ENCODE measurements around the gene ADRA2A. TPM values are rescaled to one million over a fixed set of nuclear protein-coding genes. Genes with fewer than 3 reads are reported as not detected.

Gene ADRA2A
- polyA plus RNA-seq, 3 donors: not detected

DNA sequence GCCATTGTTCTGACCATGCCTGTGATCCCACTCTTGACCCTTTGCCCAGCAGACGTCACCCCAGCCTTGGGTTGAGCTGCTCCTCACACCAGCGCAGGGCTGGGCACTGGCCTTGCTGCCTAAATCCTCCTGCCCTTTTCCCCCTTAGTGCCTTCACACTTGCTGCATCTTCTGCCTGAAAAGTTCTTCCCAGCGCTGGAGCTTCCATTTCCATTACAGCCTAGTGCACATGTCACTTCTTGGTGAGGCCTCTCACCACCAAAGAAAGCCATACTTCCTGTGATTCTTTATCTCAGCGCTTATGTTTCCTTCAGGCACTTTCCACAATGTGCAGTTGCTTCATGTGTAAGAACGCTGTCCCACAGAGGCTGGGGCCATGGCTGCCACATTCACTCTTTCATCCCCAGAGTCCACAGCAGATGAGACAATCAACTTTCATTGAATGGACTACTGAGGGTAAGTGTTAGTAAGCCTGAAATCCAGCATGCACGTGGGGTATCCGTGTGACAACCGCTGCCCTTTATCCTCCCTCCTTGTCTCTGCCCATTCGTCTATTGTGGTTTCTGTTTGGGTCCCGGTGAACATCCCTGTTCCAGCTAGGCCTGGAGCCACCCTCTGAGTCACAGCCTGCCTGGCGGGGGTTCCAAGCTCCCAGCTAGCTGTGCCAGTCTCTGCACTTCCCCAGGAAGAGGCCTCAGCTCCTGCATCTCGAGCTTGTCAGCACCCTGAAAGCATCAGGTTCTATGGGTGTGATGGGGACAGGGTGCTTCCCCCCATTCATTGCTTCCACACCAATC lies 37.3 kb downstream of the ADRA2A start:
- Histone ChIP-seq H3K4me3 (replicated peaks in 1 of 3; ENCODE audit: low read depth in 2 of 3, low read length in 3 of 3) (no peak overlapping the region), H3K79me2 (ENCODE audit: insufficient read depth, low read length) (no peaks in the 10 kb centered on the region), H3K4me2 (replicated peaks; ENCODE audit: extremely low read depth, low read length, poor library complexity, severe bottlenecking) (no peak overlapping the region), H3K27ac (ENCODE audit: low read depth in 1 of 2, low read length in 2 of 2) (no peak overlapping the region), H3K4me1 (ENCODE audit: control insufficient read depth in 1 of 2, insufficient read depth in 2 of 2, low read length in 2 of 2) (no peaks in the 10 kb centered on the region), H3K36me3 (replicated peaks in 1 of 2; ENCODE audit: control insufficient read depth in 1 of 2, insufficient read depth in 2 of 2, low read length in 2 of 2) (no peaks in the 10 kb centered on the region), H4K20me1 (ENCODE audit: insufficient read depth, low read length) (no peaks in the 10 kb centered on the region), H3K9me3 (replicated peaks in 1 of 2; ENCODE audit: control insufficient read depth in 1 of 2, insufficient read depth in 1 of 2, low read length in 2 of 2) (no peaks in the 10 kb centered on the region), H2AFZ (ENCODE audit: insufficient read depth, low read depth, low read length, poor library complexity, severe bottlenecking) (no peak overlapping the region), H3K27me3 (ENCODE audit: control insufficient read depth in 2 of 2, insufficient read depth in 2 of 2, low read length in 2 of 2) (no peaks in the 10 kb centered on the region), H3K9ac (ENCODE audit: insufficient read depth, low read length, poor library complexity, severe bottlenecking) (no peak overlapping the region)
- H3K27ac Mint-ChIP-seq: peak overlapping the region in 1 of 7 donors; percentile 21
- intact Hi-C loops (cut with micrococcal nuclease): no loop called here
- no peaks in the 10 kb centered on the region for H3K36me3 Mint-ChIP-seq
- TF ChIP-seq, protein P1, sequence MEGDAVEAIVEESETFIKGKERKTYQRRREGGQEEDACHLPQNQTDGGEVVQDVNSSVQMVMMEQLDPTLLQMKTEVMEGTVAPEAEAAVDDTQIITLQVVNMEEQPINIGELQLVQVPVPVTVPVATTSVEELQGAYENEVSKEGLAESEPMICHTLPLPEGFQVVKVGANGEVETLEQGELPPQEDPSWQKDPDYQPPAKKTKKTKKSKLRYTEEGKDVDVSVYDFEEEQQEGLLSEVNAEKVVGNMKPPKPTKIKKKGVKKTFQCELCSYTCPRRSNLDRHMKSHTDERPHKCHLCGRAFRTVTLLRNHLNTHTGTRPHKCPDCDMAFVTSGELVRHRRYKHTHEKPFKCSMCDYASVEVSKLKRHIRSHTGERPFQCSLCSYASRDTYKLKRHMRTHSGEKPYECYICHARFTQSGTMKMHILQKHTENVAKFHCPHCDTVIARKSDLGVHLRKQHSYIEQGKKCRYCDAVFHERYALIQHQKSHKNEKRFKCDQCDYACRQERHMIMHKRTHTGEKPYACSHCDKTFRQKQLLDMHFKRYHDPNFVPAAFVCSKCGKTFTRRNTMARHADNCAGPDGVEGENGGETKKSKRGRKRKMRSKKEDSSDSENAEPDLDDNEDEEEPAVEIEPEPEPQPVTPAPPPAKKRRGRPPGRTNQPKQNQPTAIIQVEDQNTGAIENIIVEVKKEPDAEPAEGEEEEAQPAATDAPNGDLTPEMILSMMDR (IDR thresholded peaks at IDR 0.05): no peak
- H3K9me3 Mint-ChIP-seq: no peaks in the 10 kb centered on the region
- 28% methylated on average over 8 of the region's 12 CpGs for WGBS (ENCODE audit: insufficient coverage)
- H3K4me1 Mint-ChIP-seq: peaks cover 9% of the 10 kb centered on the region
- DNase-seq: peak in 1 of 3 donors; percentile 12
- H3K4me3 Mint-ChIP-seq: peak overlapping the region in 1 of 2 donors; percentile 16
- H3K27me3 Mint-ChIP-seq (ENCODE audit: low read depth in 3 of 3): peaks cover 0 to 2% (median 1%) of the 10 kb centered on the region in 3 donors

DNA sequence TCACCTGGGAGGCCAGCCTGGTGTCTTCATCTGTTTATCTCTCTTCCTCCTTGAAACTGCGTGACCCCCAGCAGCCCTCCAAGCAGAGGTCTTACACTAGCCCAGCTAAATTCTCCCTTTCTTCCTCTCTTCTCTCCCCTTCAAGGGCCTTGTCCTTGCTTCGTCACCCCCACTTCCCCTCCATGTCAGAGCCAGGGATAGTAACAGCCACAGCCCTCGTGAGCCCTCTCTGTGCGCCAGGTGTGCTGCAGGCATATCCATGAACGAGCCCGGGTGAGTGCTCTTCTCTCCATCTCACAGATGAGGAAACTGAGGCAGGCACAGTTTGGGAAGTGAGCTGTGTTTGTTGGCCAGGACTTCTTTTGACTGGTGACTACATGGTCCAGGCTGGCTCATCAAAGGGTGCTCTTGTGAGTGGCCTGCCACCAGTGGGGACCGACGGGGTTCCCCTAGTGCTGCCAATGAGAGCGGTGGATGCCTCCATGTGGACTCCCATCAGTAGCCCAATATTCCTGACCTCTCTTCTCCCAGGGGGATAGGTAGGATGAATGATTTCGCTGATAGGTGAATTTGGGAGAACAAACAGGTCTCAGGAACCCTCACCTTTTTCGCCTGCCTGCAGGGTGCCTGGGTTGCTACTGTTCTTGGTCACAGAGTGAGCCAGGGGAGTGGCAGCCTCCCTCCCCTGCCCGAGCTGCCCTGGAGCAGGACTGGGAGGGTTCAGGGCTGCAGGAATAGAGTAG lies 38.1 kb downstream of the ADRA2A start:
- no peaks in the 10 kb centered on the region for H3K27me3 ChIP-seq (ENCODE audit: control insufficient read depth in 2 of 2, insufficient read depth in 2 of 2, low read length in 2 of 2)
- H3K27ac Mint-ChIP-seq: no peak overlapping the region
- H3K9ac ChIP-seq (ENCODE audit: insufficient read depth, low read length, poor library complexity, severe bottlenecking): no peak overlapping the region
- H3K36me3 Mint-ChIP-seq: no peaks in the 10 kb centered on the region
- no peak overlapping the region for H3K4me2 ChIP-seq (replicated peaks; ENCODE audit: extremely low read depth, low read length, poor library complexity, severe bottlenecking)
- H3K36me3 ChIP-seq (replicated peaks in 1 of 2; ENCODE audit: control insufficient read depth in 1 of 2, insufficient read depth in 2 of 2, low read length in 2 of 2): no peaks in the 10 kb centered on the region
- H3K27me3 Mint-ChIP-seq (ENCODE audit: low read depth in 3 of 3): peaks cover 0 to 2% (median 1%) of the 10 kb centered on the region in 3 donors
- H3K79me2 ChIP-seq (ENCODE audit: insufficient read depth, low read length): no peaks in the 10 kb centered on the region
- H3K4me1 Mint-ChIP-seq: peaks cover 9% of the 10 kb centered on the region
- 47% methylated on average over 6 of the region's 12 CpGs for WGBS (ENCODE audit: insufficient coverage)
- no peaks in the 10 kb centered on the region for H4K20me1 ChIP-seq (ENCODE audit: insufficient read depth, low read length)
- no peak overlapping the region for H2AFZ ChIP-seq (ENCODE audit: insufficient read depth, low read depth, low read length, poor library complexity, severe bottlenecking)
- intact Hi-C loops (cut with micrococcal nuclease): no loop called here
- no peak overlapping the region for H3K27ac ChIP-seq (ENCODE audit: low read depth in 1 of 2, low read length in 2 of 2)
- H3K9me3 ChIP-seq (replicated peaks in 1 of 2; ENCODE audit: control insufficient read depth in 1 of 2, insufficient read depth in 1 of 2, low read length in 2 of 2): no peaks in the 10 kb centered on the region
- DNase-seq: no peak
- H3K4me3 ChIP-seq (replicated peaks in 1 of 3; ENCODE audit: low read depth in 2 of 3, low read length in 3 of 3): no peak overlapping the region
- no peaks in the 10 kb centered on the region for H3K4me1 ChIP-seq (ENCODE audit: control insufficient read depth in 1 of 2, insufficient read depth in 2 of 2, low read length in 2 of 2)
- H3K9me3 Mint-ChIP-seq: no peaks in the 10 kb centered on the region
- peak overlapping the region in 1 of 2 donors; percentile 16 for H3K4me3 Mint-ChIP-seq
- TF ChIP-seq, protein P1 (IDR thresholded peaks at IDR 0.05): no peak
